WI38 (cell line): ENCODE data around the gene PEX14.

ENCODE experiments used
- H3K4me3 ChIP-seq: 2 replicates; pipeline ENCODE4 v1.5.1; 2011; ENCODE audit warnings: low read depth, mild to moderate bottlenecking, control low read depth, low read length
- TF ChIP-seq, protein P1 (sequence below): IDR thresholded peaks from 2 replicates; pipeline ENCODE4 v1.5.1; 2012; ENCODE audit warnings: low read depth, mild to moderate bottlenecking, control low read depth, low read length

Gene PEX14

GRCh38 chr1:10530281-10530740 lies 55.6 kb downstream of the PEX14 start:
- H3K4me3 ChIP-seq: peak overlapping the region; percentile 49
- TF ChIP-seq, protein P1, sequence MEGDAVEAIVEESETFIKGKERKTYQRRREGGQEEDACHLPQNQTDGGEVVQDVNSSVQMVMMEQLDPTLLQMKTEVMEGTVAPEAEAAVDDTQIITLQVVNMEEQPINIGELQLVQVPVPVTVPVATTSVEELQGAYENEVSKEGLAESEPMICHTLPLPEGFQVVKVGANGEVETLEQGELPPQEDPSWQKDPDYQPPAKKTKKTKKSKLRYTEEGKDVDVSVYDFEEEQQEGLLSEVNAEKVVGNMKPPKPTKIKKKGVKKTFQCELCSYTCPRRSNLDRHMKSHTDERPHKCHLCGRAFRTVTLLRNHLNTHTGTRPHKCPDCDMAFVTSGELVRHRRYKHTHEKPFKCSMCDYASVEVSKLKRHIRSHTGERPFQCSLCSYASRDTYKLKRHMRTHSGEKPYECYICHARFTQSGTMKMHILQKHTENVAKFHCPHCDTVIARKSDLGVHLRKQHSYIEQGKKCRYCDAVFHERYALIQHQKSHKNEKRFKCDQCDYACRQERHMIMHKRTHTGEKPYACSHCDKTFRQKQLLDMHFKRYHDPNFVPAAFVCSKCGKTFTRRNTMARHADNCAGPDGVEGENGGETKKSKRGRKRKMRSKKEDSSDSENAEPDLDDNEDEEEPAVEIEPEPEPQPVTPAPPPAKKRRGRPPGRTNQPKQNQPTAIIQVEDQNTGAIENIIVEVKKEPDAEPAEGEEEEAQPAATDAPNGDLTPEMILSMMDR: peak; percentile 93

DNA sequence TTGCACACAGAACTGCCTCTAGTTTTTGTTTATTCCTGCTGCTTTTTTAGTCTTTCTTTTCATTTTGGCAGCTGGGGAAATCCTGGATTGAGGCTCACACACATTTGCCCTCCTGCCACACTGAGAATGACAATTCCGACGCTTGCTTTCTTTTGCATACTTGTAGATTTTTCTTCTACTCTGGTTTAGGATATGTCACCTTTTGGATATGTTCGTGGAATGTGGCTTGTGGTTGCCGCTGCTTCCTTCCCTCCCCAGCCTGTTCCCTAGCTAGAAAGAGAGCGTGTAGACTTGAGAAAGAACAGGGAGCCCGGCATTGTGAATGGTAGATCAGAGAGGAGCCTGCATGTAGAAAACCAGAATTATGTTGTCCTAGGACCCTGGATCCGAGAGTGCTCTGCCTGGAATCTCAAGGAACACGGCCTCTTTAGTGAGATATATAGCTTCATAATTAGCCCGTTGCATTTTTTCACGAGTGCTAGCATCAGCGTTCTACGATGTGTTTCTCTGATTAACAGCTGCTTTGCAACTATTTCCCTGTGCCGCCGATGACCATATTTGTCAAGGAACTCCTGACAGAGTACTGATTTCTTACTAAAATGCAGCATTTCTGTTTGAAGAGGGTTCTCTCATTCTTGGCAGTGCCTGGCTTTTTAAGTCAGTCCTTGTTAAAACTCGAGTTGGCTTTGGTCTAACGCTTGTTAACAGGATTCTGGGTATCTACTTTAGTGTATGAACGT lies 56.2 kb downstream of the PEX14 start:
- H3K4me3 ChIP-seq: peak overlapping the region; percentile 49
- TF ChIP-seq, protein P1: no peak

DNA sequence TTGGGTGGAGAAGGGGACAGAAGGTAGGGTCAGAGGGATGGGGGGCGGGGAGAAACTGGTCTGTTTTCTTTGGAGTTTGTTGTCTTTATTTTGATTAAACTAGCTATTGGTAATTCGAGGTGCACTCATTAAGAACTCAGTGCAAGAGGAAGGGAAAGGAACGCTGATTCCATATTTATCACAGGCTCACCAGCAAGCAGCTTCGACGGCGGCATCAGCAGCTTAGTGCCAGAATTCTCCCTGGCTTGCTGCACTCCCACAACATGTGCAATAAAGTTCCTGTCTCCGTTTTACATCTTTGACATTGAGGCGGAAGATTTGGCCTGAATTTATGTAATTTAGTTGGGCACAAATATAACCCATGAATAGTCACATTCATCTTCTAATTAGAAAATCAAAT lies 57.6 kb downstream of the PEX14 start:
- no peak overlapping the region for H3K4me3 ChIP-seq
- TF ChIP-seq, protein P1: no peak

- no peak overlapping the region for H3K4me3 ChIP-seq
- TF ChIP-seq, protein P1: no peak
Measured at GRCh38 chr1:10534519-10534918, 59.8 kb downstream of the PEX14 start.

GRCh38 chr1:10536133-10536770 lies 61.5 kb downstream of the PEX14 start:
- H3K4me3 ChIP-seq: no peak overlapping the region
- TF ChIP-seq, protein P1: no peak

DNA sequence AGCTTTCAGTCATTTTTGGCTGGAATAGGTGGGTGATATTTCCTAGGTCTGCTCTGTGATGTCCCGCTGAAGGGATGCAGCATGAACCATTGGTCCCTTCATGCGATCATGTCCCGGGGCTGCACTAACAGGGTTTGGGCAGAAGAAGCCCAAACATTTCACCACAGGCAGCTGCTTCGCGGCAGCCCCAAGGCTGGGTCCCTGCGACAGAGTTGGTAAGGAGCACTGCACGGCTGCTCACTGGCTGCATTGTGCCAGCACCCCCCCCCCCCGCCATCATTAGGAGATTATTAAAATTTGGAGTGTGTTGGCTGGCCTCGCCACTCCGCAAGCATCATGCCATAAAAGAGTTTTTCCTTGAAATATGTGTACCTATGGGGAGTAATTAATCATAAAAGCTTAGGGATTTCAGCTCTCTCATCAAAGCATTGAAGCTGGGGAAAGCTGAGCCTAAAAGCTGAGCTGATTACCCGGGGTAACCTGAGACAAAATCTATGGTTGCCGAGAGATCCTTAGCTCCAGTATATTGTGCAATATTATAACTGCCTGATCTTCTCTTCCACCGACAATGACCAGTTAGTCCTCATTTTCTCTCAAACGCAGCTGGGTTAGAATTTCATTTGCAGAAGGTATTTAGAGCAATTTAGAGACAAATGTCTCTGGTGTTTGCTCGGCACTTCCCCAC lies 62.5 kb downstream of the PEX14 start:
- TF ChIP-seq, protein P1: no peak
- no peak overlapping the region for H3K4me3 ChIP-seq
